Islet of Langerhans (tissue), 1 donor: Measurements from ENCODE around the gene UPK3A.

Experiments used
- FAIRE-seq: peaks from one replicate; lab custom pipeline; 2011; peaks lifted over from hg19 to GRCh38; lab: Jason Lieb, UNC

Gene UPK3A

DNA sequence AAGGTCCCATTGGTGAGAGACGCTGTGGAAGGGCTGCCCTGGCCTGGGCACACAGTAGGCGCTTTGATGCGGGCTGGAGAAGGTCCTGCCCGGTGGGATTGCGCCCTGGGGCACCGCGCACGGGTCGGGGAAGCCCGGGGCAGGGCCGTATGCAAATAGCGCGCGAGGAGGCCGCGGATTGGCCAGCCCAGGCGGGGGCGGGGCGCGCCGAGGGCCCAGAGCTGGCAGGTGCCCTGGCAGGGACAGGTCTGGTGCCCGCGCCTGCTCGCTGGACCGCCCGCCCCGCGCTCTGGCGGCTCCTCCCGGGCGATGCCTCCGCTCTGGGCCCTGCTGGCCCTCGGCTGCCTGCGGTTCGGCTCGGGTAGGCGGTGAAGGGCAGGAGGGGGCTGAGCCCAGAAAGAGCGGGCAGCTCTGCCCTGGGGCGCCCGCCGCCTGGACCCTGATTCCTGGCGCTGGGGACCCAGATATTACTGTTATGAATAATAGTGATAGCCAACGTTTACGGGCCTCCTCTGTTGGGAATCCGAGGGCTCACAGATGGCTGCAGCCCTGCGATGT is at the start of gene UPK3A:
TSS of gene UPK3A (plus strand) at position 245 of the 558 bp plus-strand sequence. CDS start at position 310, 65 bp downstream.
- FAIRE-seq = no peak

DNA sequence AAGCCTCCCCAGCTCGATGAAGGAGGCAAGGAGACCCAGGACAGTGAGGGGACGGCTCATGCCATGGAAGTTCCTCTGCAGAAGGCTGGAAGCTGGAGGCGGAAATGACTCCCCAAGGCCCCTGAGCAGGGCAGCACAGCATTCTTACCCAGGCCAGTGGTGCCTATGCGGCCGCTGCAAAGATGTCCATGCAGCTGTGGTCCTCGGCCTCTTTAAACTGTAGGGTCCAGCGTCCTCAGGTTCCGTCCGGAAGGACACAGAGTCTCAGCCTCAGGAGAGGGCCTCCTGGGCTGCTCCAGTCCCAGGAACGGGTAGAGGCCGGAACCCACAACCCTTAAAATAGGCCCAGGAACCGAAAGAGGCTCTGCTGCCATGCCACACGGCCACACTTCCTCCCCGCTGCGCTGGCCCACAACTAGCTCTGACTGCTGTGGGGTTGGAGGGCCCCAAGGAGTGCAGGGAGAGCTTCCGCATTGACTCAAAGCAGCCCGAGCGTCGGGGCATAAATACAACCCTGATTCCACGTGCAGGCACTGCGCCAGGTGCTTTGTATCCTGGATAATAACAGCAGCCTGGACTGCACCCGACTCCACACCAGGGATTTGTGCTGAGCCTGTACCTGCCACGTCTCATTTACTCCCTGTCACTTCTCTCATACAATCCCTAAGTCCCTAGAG is 49.5 kb upstream of the UPK3A start:
- no peak for FAIRE-seq

DNA sequence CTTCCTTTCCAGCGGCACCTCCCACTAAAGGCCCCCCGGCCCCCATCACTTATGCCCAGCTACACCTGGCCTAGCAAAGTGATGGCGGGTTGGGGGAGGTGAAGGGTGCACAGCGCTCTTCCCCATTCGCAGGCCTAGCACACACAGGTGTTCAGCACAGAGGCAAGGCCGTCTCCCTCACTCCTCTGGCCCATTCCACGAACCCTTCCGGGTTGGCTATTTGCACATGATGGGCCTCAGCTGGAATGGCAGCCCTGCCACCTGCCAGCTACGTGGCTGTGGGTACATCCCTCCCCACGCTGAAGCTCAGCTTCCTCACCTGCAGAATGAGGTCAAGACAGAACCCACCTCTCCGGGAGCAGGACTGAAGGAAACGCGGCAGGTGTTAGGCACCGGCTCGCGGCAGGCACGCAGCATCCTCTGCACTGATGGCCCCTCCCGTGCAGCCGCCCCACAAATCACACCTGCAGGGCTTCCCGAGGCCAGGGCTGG is 48.9 kb upstream of the UPK3A start:
- no peak for FAIRE-seq

DNA sequence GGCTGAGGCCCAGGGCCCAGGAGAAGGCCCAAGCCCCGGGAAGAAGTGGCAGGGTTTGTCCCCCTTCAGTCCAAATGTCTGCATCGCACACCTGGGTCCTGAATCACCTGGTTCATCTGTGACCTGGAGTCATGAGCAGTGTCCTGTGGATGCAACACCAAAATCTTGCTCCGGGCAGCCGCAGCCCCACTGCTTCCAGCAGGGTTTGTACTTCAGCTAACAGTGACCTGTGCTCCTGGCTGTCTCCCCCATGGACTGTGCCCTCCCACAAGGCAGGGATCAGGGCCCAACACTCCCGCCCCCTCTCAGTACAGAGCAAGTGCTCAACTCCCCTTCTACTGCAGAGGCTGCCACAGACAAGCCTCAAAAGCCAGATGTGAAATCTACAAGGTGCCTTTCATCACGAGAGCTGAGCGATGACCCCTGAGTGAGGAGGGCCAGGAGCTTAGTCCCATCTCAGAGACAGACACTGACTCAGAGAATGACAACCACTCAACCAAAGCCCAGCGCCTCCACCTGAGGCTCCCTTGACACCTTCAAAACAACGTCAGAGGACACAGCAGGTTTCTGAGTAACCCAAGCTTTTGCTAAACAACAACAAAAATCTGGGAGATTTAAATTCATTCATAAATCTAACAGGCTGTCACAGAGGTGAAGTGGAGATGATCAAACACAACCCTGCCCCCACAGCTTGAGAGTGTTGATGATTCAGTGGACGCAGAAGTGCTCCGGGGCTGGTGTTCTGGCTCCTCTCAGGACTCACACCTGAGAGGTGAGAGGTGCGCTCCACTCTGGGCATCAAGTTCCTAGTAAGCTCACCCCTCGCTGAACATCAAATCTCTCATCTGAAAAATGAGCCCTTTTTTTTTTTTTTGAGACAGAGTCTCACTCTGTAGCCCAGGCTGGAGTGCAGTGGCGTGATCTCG is 47.4 kb upstream of the UPK3A start:
- no peak for FAIRE-seq

DNA sequence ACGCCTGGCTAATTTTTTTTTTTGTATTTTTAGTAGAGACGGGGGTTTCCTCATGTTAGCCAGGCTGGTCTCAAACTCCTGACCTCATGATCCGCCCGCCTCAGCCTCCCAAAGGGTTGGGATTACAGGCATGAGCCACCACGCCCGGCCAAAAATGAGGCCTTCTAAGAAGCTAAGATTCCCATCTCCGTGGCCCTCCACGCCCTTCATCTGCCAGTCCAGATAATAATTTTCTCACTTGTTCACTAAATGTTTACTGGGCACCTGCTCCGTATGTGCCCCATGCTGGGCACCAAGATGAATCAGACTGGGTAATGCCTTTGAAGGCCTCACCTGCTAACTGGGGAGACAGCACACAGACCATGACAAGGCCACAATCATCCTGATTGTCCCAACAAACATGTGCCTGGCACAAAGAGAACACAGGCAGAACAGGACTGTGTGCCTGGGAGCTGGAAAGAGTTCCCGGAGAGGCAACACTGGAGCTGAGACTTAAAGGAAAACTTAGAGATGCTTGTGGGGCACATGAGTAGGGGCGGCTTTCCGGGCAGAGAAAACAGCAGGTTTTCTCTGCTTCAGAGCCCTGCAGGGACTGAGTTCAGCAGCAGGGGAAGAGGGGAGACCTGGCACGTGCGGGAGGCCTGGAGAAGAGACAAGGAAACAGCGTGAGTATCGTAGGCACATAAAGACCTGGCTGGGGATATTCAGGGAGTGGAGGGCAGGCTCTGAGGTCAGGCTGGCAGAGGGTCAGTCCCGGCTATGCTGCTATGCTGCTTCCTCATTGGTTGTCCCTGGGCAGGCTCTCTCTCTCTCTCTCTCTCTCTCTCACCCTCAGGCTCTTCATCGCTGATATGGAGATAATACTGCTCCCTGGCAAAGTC is 46.4 kb upstream of the UPK3A start:
- no peak for FAIRE-seq

DNA sequence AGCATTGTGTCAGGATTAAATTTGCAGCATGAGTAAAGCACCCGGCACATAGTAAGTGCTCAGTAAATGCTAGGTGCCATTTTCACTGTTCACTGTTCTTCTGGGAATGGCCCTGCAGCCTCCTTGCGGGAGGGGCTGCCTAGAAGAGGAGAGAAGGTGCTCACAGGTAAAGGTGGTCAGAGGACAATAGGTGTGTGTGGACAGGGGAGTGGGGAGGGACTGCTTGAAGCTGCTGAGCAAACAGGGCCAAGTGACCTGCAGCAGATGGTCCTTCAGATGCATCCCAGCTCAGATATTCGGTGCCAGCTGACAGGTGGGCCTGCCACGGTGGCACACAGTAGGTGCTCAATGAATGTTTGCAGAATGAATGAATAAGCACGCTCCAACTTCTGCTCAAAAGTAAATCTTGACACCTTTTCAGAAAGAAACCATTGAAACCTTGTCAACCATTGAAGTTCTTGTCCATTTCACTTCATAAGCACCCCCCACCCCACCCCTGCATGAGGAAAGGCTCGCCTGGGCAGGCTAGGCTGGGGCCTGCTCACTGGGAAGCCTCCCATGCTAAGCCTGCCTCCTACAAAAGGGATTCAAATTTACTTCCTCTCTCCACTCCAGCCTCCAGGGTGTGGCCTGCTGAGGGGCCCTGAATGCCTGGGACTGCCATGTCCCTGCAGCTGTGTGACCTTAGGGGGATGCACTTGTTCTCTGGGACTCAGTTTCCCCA is 45.6 kb upstream of the UPK3A start:
- FAIRE-seq = no peak

DNA sequence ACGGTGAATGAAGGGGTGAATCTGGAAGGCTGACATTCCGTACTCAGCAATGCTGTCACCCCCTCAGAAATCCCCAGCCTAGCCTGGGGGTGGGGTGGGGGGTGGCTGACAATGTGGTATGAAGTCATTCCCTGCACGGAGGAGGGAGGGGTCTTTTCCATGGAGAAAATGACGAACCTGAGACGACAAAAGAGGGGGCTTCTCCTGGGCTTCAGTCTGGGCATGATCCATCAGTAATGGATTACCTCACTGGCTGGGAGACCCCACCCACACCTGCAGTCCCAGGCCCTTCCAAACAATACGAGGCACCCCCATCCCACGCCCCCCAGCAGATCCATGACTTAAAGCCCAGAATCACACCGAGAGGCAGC is 45.1 kb upstream of the UPK3A start:
- no peak for FAIRE-seq

DNA sequence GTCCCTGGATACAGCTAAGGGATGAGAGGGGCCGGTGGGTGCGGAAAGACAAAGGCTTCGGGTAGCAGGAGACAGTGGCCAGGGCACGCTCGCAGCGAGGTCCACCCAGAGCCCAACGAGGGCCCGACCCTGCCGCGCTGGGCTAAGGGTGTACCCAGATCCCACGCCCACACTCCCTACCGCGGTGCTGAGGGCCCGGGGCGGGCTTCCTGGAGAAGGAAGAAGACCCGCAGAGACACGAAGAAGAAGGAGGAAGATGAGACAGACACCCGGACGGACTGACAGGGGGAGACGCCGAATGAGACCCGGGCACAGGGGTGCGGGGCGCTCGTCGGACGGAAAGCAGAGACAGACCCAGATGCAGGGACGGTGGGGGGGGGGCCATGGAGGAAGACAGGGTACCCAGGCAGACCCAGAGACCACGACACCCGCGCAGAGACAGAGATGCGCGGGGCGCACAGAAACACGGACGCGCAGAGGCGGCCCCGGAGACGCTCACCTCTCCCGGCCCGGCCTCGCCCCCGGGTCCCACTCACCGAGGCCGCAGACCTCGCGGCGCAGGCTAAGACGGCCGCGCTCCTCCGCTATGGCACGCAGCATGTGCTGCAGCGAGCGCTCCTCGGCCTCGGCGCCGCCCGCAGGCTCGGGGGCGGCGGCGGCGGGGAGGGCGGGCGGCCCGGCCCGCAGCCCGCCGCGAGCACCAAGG is 44.5 kb upstream of the UPK3A start:
- FAIRE-seq = no peak

DNA sequence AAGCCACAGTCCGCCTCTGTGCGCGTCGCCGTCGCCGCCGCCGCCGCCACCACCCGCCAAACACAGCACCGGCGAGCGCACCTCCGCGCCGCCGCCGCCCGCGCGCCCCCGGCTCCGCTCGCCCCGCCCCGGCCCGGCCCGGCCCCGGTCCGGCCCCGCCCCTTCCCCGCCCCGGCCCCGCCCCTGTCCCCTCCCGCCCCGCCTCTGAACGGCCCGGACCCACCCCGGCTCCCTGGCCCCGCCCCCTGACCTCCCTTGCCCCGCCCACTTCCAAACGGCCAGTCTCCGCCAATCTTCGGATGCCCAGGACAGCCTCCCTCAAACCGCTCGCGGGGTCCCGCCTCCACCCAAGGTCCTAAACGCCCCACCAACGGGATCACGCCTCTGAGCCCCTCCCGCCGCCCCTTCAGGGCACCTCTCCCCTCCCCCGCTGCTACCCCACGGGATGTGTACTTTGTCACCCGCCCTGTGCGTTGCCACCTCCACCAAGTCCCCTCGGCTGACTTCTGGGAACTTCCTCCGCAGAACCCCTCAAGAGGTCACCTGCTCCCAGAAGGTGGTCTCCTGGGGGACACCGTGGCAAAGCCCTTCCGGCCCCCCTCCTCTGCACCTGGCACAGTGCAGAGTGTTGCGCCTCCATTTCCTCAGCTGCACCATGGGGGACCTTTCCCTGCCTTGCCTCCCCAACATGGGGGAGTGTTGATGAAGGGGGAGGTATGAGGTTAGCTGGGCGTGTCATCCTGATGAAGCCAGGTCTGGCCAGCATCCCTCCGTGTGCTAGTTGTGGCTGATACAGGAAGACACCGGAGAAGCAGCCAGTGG is 43.7 kb upstream of the UPK3A start, which contains the start of gene KIAA0930:
TSS of gene KIAA0930 (minus strand) at position 85 of the 822 bp plus-strand sequence. CDS start 191 bp downstream, outside the sequence.
- no peak for FAIRE-seq

DNA sequence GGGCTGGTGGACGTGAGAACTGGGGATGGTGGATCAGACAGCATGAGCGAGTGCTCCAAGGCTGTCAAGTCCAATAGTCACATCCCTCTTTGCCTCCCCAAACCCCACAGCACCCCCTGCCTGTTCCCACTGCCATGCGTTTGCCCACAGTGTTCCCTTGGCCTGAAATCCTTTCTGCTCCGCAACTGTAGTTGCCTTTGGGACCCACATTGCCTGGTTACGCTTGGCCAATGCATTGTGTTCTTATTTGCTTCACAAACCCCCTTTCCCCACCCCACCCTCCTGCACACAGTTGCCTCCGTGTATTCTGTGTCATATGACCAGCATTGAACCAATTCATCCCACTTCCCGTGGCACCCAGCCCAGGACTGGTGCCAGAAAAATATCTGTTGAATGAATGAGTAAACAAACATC is 42.0 kb upstream of the UPK3A start:
- no peak for FAIRE-seq

DNA sequence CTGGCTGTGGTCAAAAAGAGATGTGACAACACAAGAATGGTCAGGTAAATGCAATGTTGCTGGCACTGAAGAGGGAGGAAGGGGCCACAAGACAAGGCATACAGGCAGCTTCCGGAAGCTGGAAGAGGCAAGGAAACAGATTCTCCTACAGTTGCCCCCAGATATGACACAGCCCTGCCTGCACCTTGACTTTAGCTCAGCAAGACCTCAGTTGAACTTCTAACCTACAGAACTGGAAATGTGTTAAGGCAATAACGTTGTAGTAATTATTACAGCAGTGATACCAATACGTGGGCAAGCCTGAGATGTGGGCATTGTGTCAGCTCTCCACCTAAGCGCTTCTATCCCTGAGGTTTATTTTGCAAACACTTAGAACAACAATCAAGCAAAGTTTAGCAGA is 39.8 kb upstream of the UPK3A start:
- no peak for FAIRE-seq

DNA sequence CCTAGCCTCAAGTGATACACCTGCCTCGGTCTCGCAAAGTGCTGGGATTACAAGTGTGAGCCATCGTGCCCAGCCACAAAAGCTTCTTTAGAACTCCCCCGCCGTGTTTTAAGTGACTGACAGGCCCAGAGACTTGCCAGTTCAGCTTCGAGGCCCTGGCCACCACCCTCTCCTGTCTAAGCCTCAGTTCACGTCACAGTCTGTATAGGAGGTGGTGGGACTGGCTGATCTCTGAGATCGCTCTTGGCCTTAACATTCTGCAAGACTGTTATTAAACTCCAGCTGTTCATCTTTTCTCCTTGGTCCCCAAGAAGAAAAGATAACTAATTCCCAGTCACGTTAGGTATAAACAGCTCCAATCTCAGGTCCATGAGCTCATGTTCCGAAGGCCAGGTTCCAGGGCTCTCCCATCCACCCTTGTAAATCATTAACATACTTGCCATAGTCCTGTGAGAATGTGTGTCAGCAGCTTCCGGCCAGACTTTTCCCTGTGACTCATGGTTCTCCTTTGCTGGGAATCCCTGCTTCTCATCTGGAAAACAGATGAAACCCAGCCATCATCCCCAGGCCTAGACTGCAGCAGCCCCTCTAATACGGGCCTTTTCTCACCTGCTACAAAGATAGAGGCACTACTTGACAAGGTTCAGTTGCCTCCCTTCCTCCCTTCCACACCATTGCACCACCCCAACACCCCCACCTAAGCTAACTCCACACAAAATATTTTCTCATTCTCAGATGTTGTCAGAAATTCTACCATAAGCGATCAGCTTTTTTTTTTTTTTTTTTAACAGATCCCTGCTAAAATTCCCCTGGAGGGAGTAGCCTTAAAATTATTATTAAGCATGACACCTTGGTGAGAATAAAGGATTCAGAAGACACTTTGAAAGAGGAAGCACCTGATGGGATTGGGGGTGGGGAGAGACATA is 38.4 kb upstream of the UPK3A start:
- peak; percentile 98 for FAIRE-seq

DNA sequence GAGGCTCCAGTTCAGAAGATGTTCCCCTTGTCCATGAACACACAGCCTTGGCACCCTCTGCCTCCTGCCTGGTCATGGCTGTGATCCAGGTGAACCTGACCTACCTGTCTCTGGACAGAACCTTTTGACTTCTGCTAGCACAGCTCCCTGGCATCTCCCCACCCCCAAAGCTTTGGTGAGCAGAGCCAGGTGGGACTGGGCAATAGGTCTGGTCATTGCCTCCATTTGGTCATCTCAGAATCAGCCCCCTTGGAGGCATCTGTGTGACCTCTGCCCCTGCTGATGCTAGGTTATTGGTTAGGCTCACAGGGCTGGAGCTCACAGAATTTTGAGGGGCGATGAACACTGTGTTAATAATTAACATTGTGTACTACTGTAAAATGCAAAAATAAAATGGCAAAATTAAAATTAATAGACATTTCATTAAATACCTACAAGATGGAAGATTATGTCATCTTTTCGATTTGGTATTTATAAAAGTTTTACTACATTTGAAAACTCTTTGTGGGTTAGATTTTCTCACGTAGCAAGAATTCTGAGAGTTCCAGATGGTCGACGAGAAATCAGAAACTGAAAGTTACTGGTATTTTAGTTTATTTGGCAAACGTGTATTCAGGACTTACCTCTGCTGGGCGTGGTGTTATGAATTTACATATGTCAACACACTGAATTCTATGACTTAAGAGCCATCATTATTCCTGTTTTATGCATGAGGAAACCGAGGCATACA is 35.8 kb upstream of the UPK3A start:
- no peak for FAIRE-seq

DNA sequence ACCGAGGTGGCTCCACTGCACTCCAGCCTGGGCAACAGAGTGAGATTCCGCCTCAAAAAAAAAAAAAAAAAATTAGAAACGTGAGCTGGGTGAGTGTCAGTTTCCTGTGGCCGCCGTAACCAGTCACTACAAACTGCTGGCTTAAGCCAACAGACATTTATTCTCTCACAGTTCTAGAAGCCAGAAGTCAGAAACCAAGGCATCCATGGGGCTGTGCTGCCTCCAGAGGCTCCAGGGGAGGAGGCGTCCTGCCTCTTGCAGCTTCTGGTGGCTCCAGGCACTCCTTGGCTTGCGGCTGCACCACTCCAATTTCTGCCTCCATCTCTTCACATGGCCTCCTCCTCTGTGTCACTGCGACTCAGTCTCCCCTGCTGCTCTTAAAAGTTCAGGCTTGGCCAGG is 32.9 kb upstream of the UPK3A start:
- FAIRE-seq = no peak

DNA sequence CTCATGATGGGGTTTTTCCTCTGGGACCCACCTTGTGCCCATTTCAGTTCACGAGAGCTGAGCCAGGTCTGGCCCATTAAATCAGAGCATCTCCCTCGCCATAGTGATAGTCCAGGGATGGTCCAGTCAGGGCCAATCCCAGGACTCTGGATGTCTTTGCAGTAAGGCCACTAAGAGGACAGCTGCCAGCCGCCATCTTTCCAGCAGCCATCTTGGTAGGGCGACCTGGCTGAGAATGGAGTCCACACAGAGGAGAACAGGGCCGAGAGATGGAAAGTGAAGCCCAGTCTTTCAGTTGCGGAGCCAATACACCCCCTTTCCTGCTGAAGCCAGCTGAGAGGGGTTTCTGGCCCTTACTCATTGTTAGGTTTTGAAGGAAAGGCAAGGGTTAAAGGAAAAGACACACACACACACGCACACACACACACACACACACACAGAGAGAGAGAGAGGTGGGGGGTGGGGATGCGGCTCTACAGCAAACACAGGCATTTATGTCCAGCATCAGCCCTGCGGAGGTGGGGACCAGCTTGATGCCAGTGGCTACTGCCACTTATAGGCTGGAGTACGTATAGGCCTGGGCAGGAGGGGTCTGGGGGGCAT is 31.6 kb upstream of the UPK3A start:
- no peak for FAIRE-seq

DNA sequence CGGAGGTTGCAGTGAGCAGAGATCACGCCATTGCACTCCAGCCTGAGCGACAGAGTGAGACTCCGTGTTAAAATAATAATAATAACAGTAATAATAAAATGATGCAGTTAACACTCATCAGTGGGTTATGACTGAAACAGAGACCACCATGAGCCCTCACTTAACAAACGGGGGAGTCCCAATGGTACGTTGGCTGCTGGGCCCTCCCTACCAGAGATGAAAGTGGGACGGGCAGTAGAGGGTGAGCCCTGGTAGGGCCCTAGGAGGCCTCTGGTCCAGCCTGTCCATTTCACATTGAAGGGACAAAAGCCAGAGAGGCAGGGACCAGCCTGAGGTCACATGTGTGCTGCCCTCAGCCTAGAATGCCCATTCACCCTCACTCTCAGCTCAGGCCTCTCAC is 30.4 kb upstream of the UPK3A start:
- FAIRE-seq = no peak

DNA sequence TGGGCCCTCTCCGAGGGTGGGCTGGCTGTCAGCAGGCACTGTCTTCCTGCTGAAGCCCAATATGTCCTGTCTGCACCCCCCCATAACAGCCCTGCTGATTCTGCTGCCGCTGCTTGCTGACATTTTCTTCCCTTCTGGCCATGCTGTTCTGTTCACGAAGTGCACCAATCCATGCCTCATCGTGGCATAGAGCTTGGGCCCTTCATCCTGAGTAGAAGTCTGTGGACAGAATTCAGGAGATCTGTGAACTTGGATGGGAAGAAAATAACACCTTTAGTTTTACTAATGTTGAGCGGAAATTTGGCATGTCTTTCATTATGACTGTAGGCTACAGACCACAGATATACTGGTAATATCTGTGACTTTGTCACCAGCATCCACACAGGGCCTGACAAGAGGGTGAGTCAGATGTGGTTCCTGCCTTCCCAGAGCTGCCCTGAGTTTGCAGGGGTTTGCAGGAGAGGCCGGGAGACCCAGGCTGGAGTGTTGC is 29.9 kb upstream of the UPK3A start:
- FAIRE-seq = no peak
